ENCODE measurements around the gene BEX4.

- TF ChIP-seq, protein P1, sequence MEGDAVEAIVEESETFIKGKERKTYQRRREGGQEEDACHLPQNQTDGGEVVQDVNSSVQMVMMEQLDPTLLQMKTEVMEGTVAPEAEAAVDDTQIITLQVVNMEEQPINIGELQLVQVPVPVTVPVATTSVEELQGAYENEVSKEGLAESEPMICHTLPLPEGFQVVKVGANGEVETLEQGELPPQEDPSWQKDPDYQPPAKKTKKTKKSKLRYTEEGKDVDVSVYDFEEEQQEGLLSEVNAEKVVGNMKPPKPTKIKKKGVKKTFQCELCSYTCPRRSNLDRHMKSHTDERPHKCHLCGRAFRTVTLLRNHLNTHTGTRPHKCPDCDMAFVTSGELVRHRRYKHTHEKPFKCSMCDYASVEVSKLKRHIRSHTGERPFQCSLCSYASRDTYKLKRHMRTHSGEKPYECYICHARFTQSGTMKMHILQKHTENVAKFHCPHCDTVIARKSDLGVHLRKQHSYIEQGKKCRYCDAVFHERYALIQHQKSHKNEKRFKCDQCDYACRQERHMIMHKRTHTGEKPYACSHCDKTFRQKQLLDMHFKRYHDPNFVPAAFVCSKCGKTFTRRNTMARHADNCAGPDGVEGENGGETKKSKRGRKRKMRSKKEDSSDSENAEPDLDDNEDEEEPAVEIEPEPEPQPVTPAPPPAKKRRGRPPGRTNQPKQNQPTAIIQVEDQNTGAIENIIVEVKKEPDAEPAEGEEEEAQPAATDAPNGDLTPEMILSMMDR (conservative IDR thresholded peaks at IDR 0.05; ENCODE audit: low read depth, low read length): no peak
- no peak for TF ChIP-seq POLR2A (IDR thresholded peaks at IDR 0.05; ENCODE audit: low read depth, low read length)
- no peak for TF ChIP-seq CHD1 (IDR thresholded peaks at IDR 0.05; ENCODE audit: low read depth, low read length)
- TF ChIP-seq RAD21 (IDR thresholded peaks at IDR 0.05; ENCODE audit: low read length): no peak
- TF ChIP-seq CEBPB (IDR thresholded peaks at IDR 0.05; ENCODE audit: low read depth, low read length): no peak
- no peak for TF ChIP-seq SMC3 (IDR thresholded peaks at IDR 0.05; ENCODE audit: low read depth, low read length)
- TF ChIP-seq NFE2L2 (IDR thresholded peaks at IDR 0.05; ENCODE audit: low read depth, low read length): no peak
- no peak for TF ChIP-seq MAZ (IDR thresholded peaks at IDR 0.05; ENCODE audit: borderline replicate concordance, low read depth, low read length)
- no peak for TF ChIP-seq MXI1 (IDR thresholded peaks at IDR 0.05; ENCODE audit: borderline replicate concordance, low read depth, low read length)
Observed at GRCh38 chrX:103220511-103221323, 5.8 kb downstream of the BEX4 start.
